K562 (cell line): ENCODE results near the gene EMILIN1. TPM values are rescaled to one million over a fixed set of nuclear protein-coding genes. Genes with fewer than 3 reads are reported as not detected.

Source experiments
- BRD9 ChIP-seq: fragments of 450-650 bp; IDR thresholded peaks from 2 replicates; pipeline ENCODE4 v1.6.1; 2018; ENCODE audit warnings: low read depth; ENCODE audit not compliant: partially characterized antibody
- C11orf30 ChIP-seq: fragments of 450-650 bp; IDR thresholded peaks from 2 replicates; pipeline ENCODE4 v1.6.1; 2016; ENCODE audit warnings: low read depth, mild to moderate bottlenecking
- DMBX1 ChIP-seq: fragments of 250-450 bp; sonication (Bioruptor Pico); IDR thresholded peaks from 2 replicates; pipeline ENCODE4 v1.8.0; 2022; ENCODE audit warnings: inconsistent platforms, mild to moderate bottlenecking, moderate library complexity, borderline replicate concordance
- HDAC8 ChIP-seq: fragments of 450-650 bp; IDR thresholded peaks from 2 replicates; pipeline ENCODE4 v1.6.1; 2016; ENCODE audit warnings: mild to moderate bottlenecking, missing genetic modification characterization, moderate library complexity, missing compliant biosample characterization
- IFI16 ChIP-seq: fragments of 250-450 bp; sonication (Bioruptor Pico); IDR thresholded peaks from 2 replicates; pipeline ENCODE4 v2.1.2; 2022; ENCODE audit warnings: mild to moderate bottlenecking, inconsistent platforms
- ILF3 ChIP-seq: fragments of 450-650 bp; IDR thresholded peaks from 2 replicates; pipeline ENCODE4 v1.6.1; 2018; ENCODE audit warnings: antibody characterized with exemption, mild to moderate bottlenecking, moderate library complexity, borderline replicate concordance
- KAT7 ChIP-seq: sonication (generic); formaldehyde crosslinking; IDR thresholded peaks from 2 replicates; pipeline ENCODE4 v1.8.0; 2022; ENCODE audit warnings: missing genetic modification reagents, mild to moderate bottlenecking, borderline replicate concordance
- KAT8 ChIP-seq: fragments of 450-650 bp; IDR thresholded peaks from 2 replicates; pipeline ENCODE4 v1.6.1; 2016; ENCODE audit warnings: low read depth, mild to moderate bottlenecking
- LCOR ChIP-seq: sonication (generic); formaldehyde crosslinking; IDR thresholded peaks from 2 replicates; pipeline ENCODE4 v1.8.0; 2022; ENCODE audit warnings: mild to moderate bottlenecking, missing genetic modification reagents
- MBD2 ChIP-seq: sonication (generic); IDR thresholded peaks from 2 replicates; pipeline ENCODE4 v1.6.1; 2016; ENCODE audit warnings: low read depth, borderline replicate concordance
- NFRKB ChIP-seq: fragments of 450-650 bp; IDR thresholded peaks from 2 replicates; pipeline ENCODE4 v1.6.1; 2016; ENCODE audit warnings: low read depth
- NR2F6 ChIP-seq: fragments of 450-650 bp; formaldehyde crosslinking; IDR thresholded peaks from 2 replicates; pipeline ENCODE4 v1.4.0; 2020; ENCODE audit warnings: mild to moderate bottlenecking
- POLR2H ChIP-seq: IDR thresholded peaks from 2 replicates; pipeline ENCODE4 v1.6.1; 2016; ENCODE audit warnings: missing genetic modification characterization, low read depth, mild to moderate bottlenecking, control low read depth, missing compliant biosample characterization, moderate library complexity
- SMAD1 ChIP-seq: fragments of 150-350 bp; IDR thresholded peaks from 2 replicates; pipeline ENCODE4 v1.6.1; 2014; ENCODE audit warnings: low read length, low read depth; ENCODE audit not compliant: partially characterized antibody
- STAG1 ChIP-seq: sonication (generic); formaldehyde crosslinking; IDR thresholded peaks from 2 replicates; pipeline ENCODE4 v1.5.0; 2020; ENCODE audit warnings: missing genetic modification reagents, borderline replicate concordance
- TEAD1 ChIP-seq, 2 experiments: fragments of 450-650 bp in 1 of 2; sonication (generic) in 1 of 2; formaldehyde crosslinking; IDR thresholded peaks; 2 replicates each; pipeline versions ENCODE4 v1.4.0 to v1.8.0; 2020 to 2022; ENCODE audit warnings: mild to moderate bottlenecking in 2 of 2, missing genetic modification reagents in 1 of 2
- XRCC3 ChIP-seq: fragments of 450-650 bp; IDR thresholded peaks from 2 replicates; pipeline ENCODE4 v1.6.1; 2017; ENCODE audit warnings: mild to moderate bottlenecking, moderate library complexity
- XRCC5 ChIP-seq: fragments of 200-400 bp; formaldehyde crosslinking; IDR thresholded peaks from 2 replicates; pipeline ENCODE4 v1.6.1; 2017; ENCODE audit warnings: low read depth, mild to moderate bottlenecking, low read length
- ZNF263 ChIP-seq: sonication (generic); formaldehyde crosslinking; IDR thresholded peaks from 2 replicates; pipeline ENCODE4 v1.8.0; 2022; ENCODE audit warnings: mild to moderate bottlenecking, missing genetic modification reagents, borderline replicate concordance
- ZNF583 ChIP-seq: fragments of 250-450 bp; sonication (Bioruptor Pico); IDR thresholded peaks from 2 replicates; pipeline ENCODE4 v1.4.0; 2020
- ZNF696 ChIP-seq: fragments of 250-450 bp; sonication (Bioruptor Pico); conservative IDR thresholded peaks from 2 replicates; pipeline ENCODE4 v1.4.0; 2020; ENCODE audit warnings: mild to moderate bottlenecking, moderate library complexity
- ZSCAN32 ChIP-seq: fragments of 450-650 bp; formaldehyde crosslinking; IDR thresholded peaks from 2 replicates; pipeline ENCODE4 v1.4.0; 2020; ENCODE audit warnings: mild to moderate bottlenecking, moderate library complexity
- polyA plus RNA-seq, 8 experiments: library from polyadenylated mRNA; depleted of rRNA in 4 of 8; stranded (reverse) in 5 of 8; unstranded in 3 of 8; fragments of >200 nt; fragmentation: Nextera tagmentation in 2 of 8; fragmentation: Illumina TruSeq in 1 of 8; extraction: Ambion mirVana in 2 of 8; extraction: Trizol in 1 of 8; gene quantifications; 2 replicates each; pipeline versions ENCODE4 v1.2.1 to v1.2.3, GENCODE V29; 2011 to 2014; ENCODE audit warnings: inconsistent platforms in 1 of 8, missing spikeins in 1 of 8
- total RNA-seq, 7 experiments: library from RNA; depleted of rRNA in 6 of 7; stranded (reverse); fragments of >200 nt in 6 of 7; fragmentation: Illumina TruSeq in 2 of 7; extraction: Trizol in 2 of 7; gene quantifications; 2 replicates each; pipeline versions ENCODE4 v1.2.1 to v1.2.3, GENCODE V29; 2011 to 2021; ENCODE audit warnings: low replicate concordance in 1 of 7
- TF ChIP-seq, protein P1 (sequence below): sonication (generic); formaldehyde crosslinking; IDR thresholded peaks from 2 replicates; pipeline ENCODE4 v1.8.0; 2022; ENCODE audit warnings: mild to moderate bottlenecking, missing genetic modification reagents, borderline replicate concordance
- TF ChIP-seq, protein P2 (sequence below): IDR thresholded peaks from 2 replicates; pipeline ENCODE4 v1.6.1; 2016; ENCODE audit warnings: missing genetic modification characterization, missing compliant biosample characterization

Gene EMILIN1
- total and polyA plus RNA-seq, 9 of the 15 experiments (the other 6 are each of a cell fraction or from before 2014, with no cell fraction given): 0.04 to 2.7 (median 0.54) TPM; not detected in 2

- TF ChIP-seq, protein P1, sequence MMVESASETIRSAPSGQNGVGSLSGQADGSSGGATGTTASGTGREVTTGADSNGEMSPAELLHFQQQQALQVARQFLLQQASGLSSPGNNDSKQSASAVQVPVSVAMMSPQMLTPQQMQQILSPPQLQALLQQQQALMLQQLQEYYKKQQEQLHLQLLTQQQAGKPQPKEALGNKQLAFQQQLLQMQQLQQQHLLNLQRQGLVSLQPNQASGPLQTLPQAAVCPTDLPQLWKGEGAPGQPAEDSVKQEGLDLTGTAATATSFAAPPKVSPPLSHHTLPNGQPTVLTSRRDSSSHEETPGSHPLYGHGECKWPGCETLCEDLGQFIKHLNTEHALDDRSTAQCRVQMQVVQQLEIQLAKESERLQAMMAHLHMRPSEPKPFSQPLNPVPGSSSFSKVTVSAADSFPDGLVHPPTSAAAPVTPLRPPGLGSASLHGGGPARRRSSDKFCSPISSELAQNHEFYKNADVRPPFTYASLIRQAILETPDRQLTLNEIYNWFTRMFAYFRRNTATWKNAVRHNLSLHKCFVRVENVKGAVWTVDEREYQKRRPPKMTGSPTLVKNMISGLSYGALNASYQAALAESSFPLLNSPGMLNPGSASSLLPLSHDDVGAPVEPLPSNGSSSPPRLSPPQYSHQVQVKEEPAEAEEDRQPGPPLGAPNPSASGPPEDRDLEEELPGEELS: 0 out of 2 replicates have a peak, but pooled peaks have one; percentile 43
- TF ChIP-seq XRCC3 (no peak), ILF3 (no peak; the same call in 1 of the 2 replicates), KAT7 (CRISPR knock-in tag) (peak; percentile 91; the same call in 1 of the 2 replicates), POLR2H (tag) (peak; percentile 100), STAG1 (CRISPR knock-in tag) (0 out of 2 replicates have a peak, but pooled peaks have one; percentile 24), ZNF583 (CRISPR knock-in tag) (peak; percentile 83; the same call in 1 of the 2 replicates), MBD2 (peak; percentile 93), LCOR (peak; percentile 89), SMAD1 (peak; percentile 47), HDAC8 (peak; percentile 71; the same call in 1 of the 2 replicates), IFI16 (CRISPR knock-in tag) (no peak), KAT8 (no peak), NFRKB (peak; percentile 84), ZNF263 (CRISPR knock-in tag) (peak; percentile 53; the same call in 1 of the 2 replicates), XRCC5 (0 out of 2 replicates have a peak, but pooled peaks have one; percentile 37), ZSCAN32 (CRISPR knock-in tag) (peak; percentile 40; the same call in 1 of the 2 replicates), TEAD1 (CRISPR knock-in tag; IDR thresholded peaks at IDR 0.05) (peak in 1 of 2 experiments; percentile 32; a peak in 2 of 4 replicates), C11orf30 (peak; percentile 19; the same call in 1 of the 2 replicates), ZNF696 (no peak), DMBX1 (CRISPR knock-in tag) (peak; percentile 64; the same call in 1 of the 2 replicates), BRD9 (peak; percentile 99), NR2F6 (no peak; the same call in 1 of the 2 replicates)
- TF ChIP-seq, protein P2, sequence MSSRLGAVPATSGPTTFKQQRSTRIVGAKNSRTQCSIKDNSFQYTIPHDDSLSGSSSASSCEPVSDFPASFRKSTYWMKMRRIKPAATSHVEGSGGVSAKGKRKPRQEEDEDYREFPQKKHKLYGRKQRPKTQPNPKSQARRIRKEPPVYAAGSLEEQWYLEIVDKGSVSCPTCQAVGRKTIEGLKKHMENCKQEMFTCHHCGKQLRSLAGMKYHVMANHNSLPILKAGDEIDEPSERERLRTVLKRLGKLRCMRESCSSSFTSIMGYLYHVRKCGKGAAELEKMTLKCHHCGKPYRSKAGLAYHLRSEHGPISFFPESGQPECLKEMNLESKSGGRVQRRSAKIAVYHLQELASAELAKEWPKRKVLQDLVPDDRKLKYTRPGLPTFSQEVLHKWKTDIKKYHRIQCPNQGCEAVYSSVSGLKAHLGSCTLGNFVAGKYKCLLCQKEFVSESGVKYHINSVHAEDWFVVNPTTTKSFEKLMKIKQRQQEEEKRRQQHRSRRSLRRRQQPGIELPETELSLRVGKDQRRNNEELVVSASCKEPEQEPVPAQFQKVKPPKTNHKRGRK (tag): no peak
These were observed 27.2 kb upstream of the EMILIN1 start, which contains the start of gene AGBL5 (continued) for GRCh38 chr2:27050996-27051901.
